Measurements from ENCODE around the gene MPRIP.

Gene MPRIP

GRCh38 chr17:17103160-17103559 lies 60.9 kb downstream of the MPRIP start:
- DNase-seq (ENCODE audit: extremely low read depth, low read depth): no peak
- TF ChIP-seq CTCF (IDR thresholded peaks at IDR 0.05; ENCODE audit: low read depth, low read length): no peak

- TF ChIP-seq CTCF (IDR thresholded peaks at IDR 0.05; ENCODE audit: low read depth, low read length): no peak
- DNase-seq (ENCODE audit: extremely low read depth, low read depth): no peak
These were observed 61.8 kb downstream of the MPRIP start for GRCh38 chr17:17104036-17104435.

- no peak for DNase-seq (ENCODE audit: extremely low read depth, low read depth)
- TF ChIP-seq CTCF (IDR thresholded peaks at IDR 0.05; ENCODE audit: low read depth, low read length): no peak
These were observed 62.2 kb downstream of the MPRIP start for GRCh38 chr17:17104494-17104893.

DNA sequence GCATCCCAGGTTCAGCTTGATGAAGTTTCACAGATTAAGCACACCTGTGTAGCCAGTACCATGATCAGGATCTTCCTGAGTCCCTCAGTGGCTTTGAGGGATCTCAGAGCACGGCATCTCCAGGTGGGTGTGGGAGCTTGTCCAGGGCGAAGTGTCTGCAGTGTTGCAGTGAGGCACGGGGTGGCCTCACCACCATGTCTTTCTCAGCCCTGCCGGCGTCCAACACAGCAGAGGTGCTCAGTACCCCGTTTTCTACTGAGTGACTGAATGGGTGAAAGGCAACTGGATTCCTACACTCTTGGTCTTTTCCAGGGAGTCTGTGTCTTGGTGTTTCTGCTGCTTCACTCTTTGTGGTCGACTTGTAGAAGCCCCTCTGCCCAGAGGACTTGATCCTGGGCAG lies 63.7 kb downstream of the MPRIP start:
- no peak for DNase-seq (ENCODE audit: extremely low read depth, low read depth)
- no peak for TF ChIP-seq CTCF (IDR thresholded peaks at IDR 0.05; ENCODE audit: low read depth, low read length)

DNA sequence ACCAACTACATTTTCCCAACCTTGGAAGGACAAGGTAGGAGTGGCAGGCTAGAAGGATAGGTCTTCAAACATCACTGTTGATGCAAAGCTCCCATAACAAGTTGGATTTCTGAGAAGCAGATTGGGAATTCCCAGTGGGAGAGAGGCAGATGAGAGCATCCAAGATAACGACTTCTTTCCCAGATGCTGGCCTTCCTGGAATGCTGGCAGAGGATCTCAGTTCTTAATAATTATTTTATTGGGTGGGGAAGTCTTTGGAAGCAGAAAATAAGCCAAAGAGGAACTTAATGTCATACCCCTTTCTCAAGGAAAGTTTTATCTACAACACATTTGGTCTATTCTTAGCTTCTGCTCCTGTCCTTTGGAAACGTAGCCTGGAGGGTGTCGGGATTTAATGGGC lies 64.5 kb downstream of the MPRIP start:
- DNase-seq (ENCODE audit: extremely low read depth, low read depth): no peak
- TF ChIP-seq CTCF (IDR thresholded peaks at IDR 0.05; ENCODE audit: low read depth, low read length): no peak

- TF ChIP-seq CTCF (IDR thresholded peaks at IDR 0.05; ENCODE audit: low read depth, low read length): no peak
- no peak for DNase-seq (ENCODE audit: extremely low read depth, low read depth)
These were observed 65.0 kb downstream of the MPRIP start for GRCh38 chr17:17107281-17107680.

DNA sequence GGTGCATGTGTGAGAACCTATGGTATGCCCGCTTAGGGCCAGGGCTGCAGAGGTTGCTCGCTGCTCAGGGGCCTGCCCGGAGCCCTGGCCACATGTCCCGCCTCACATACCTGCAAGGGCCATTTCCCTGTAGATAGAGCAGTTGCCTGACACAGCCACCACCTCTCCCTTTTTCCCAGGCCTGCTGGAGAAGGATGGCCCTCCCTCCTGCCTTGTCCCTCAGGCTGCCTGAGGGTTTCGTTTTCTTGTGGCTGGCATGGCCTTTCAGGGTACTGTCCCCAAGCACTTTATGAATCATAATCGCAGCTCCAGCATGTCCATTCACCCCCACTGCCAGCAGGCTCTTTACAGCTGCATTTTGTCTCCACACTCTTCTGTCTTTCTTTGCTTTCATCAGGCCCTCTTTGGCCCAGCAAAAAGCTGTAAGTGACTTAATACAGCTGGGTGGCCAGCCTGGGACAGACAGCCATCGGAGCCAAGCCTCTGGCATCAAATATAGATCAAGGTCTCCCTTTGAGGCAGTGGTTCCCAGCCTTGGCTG lies 65.7 kb downstream of the MPRIP start:
- TF ChIP-seq CTCF (IDR thresholded peaks at IDR 0.05; ENCODE audit: low read depth, low read length): no peak
- no peak for DNase-seq (ENCODE audit: extremely low read depth, low read depth)

Data from AG09319 (cell line).